RWPE1 (cell line): ENCODE results near the gene SPATC1L.

Experiments used
- CTCF ChIA-PET: fragments of 350-600 bp; sonication (Branson Sonifier 250); formaldehyde crosslinking; extraction: SDS; loops from one replicate; lab custom pipeline; 2021; lab: Yijun Ruan, JAX
- POLR2A ChIA-PET: fragments of 400-600 bp; formaldehyde crosslinking; extraction: SDS; loops from one replicate; lab custom pipeline; 2020; ENCODE audit warnings: antibody characterized with exemption; ENCODE audit not compliant: low non-redundant PET; lab: Yijun Ruan, JAX
- DNase-seq: peaks from one replicate; pipeline ENCODE4 v3.0.0; 2012; ENCODE audit warnings: low spot score
- H3K27ac ChIP-seq: fragments of 450-650 bp; 2 replicates; pipeline ENCODE4 v1.5.1; 2017
- CTCF ChIP-seq: fragments of 450-650 bp; conservative IDR thresholded peaks from 2 replicates; pipeline ENCODE4 v1.5.1; 2017; ENCODE audit warnings: low read depth, mild to moderate bottlenecking

Gene SPATC1L

GRCh38 chr21:46199436-46200373 is 15.4 kb upstream of the SPATC1L start:
- H3K27ac ChIP-seq = no peak overlapping the region
- no peak for TF ChIP-seq CTCF
- CTCF ChIA-PET = interaction anchor here (0.6 kb wide), 1 partner anchor 56 kb away, joined by 4 read pairs; no protein-coding TSS in a partner anchor
- no peak for DNase-seq
- POLR2A ChIA-PET = no interaction called here

- no peak for DNase-seq
- no peak overlapping the region for H3K27ac ChIP-seq
- TF ChIP-seq CTCF = no peak
- ChIA-PET POLR2A (no interaction called here), CTCF (interaction anchor here (0.7 kb wide), 1 partner anchor 11 kb away, joined by 3 read pairs; no protein-coding TSS in a partner anchor)
Observed at GRCh38 chr21:46196733-46197132, 12.5 kb upstream of the SPATC1L start.

GRCh38 chr21:46195595-46196195 is 11.4 kb upstream of the SPATC1L start:
- no peak for DNase-seq
- peak overlapping the region; percentile 18 for H3K27ac ChIP-seq
- POLR2A ChIA-PET = no interaction called here
- CTCF ChIA-PET = interaction anchor here (0.7 kb wide), 1 partner anchor 12 kb away, joined by 3 read pairs; no protein-coding TSS in a partner anchor
- no peak for TF ChIP-seq CTCF

- no peak for TF ChIP-seq CTCF
- no peak for DNase-seq
- peak overlapping the region; percentile 18 for H3K27ac ChIP-seq
- POLR2A ChIA-PET = no interaction called here
- CTCF ChIA-PET = no interaction called here
Observed at GRCh38 chr21:46194374-46195334, 10.4 kb upstream of the SPATC1L start.

GRCh38 chr21:46193829-46194373 is 9.6 kb upstream of the SPATC1L start:
- H3K27ac ChIP-seq = peak overlapping the region; percentile 18
- DNase-seq = no peak
- CTCF ChIA-PET = no interaction called here
- POLR2A ChIA-PET = no interaction called here
- TF ChIP-seq CTCF = no peak
